Neuronal stem cell (in vitro differentiated cells): ENCODE data around the gene SH3YL1.

ENCODE experiments used
- DNase-seq: peaks from one replicate; pipeline ENCODE4 v3.0.0-alpha.2; 2013; ENCODE audit warnings: low spot score
- H2AFZ ChIP-seq: one replicate; pipeline ENCODE4 v1.6.1; 2013; ENCODE audit warnings: mild to moderate bottlenecking, low read length, inconsistent platforms
- H2AK5ac ChIP-seq: 2 replicates; pipeline ENCODE4 v1.6.1; 2013; ENCODE audit warnings: low read depth, mild to moderate bottlenecking, inconsistent platforms, low read length, moderate library complexity, mixed read lengths
- H2BK120ac ChIP-seq: 2 replicates; pipeline ENCODE4 v1.6.1; 2013; ENCODE audit warnings: low read depth, mild to moderate bottlenecking, inconsistent platforms, low read length, moderate library complexity, mixed read lengths
- H2BK12ac ChIP-seq: one replicate; pipeline ENCODE4 v1.6.1; 2013; ENCODE audit warnings: low read length, inconsistent platforms
- H2BK15ac ChIP-seq: 2 replicates; pipeline ENCODE4 v1.6.1; 2013; ENCODE audit warnings: mild to moderate bottlenecking, low read length, inconsistent platforms, mixed read lengths
- H2BK5ac ChIP-seq: one replicate; pipeline ENCODE4 v1.6.1; 2013; ENCODE audit warnings: inconsistent platforms, mild to moderate bottlenecking, low read length, moderate library complexity
- H3K14ac ChIP-seq: one replicate; pipeline ENCODE4 v1.6.1; 2013; ENCODE audit warnings: low read length, inconsistent platforms
- H3K18ac ChIP-seq: 2 replicates; pipeline ENCODE4 v1.6.1; 2013; ENCODE audit warnings: low read length, inconsistent platforms
- H3K23ac ChIP-seq: 2 replicates; pipeline ENCODE4 v1.6.1; 2013; ENCODE audit warnings: low read depth, mild to moderate bottlenecking, mixed read lengths, low read length, inconsistent platforms; ENCODE audit not compliant: poor library complexity
- H3K27ac ChIP-seq: replicated peaks from 3 replicates; pipeline ENCODE4 v1.5.1; 2013; ENCODE audit warnings: low read length, inconsistent platforms
- H3K27me3 ChIP-seq, 3 experiments: 2 replicates each; pipeline ENCODE4 v1.6.1; 2013; ENCODE audit warnings: low read length in 3 of 3, mild to moderate bottlenecking in 2 of 3, inconsistent platforms in 1 of 3, low read depth in 1 of 3, mixed read lengths in 1 of 3, moderate library complexity in 1 of 3; ENCODE audit not compliant: control insufficient read depth in 3 of 3, insufficient read depth in 3 of 3
- H3K36me3 ChIP-seq, 2 donors: replicated peaks in 1 of 2; 2 replicates each; pipeline ENCODE4 v1.6.1; 2013; ENCODE audit warnings: low read length in 2 of 2; ENCODE audit not compliant: control insufficient read depth in 2 of 2, insufficient read depth in 2 of 2
- H3K4ac ChIP-seq: 2 replicates; pipeline ENCODE4 v1.6.1; 2013; ENCODE audit warnings: inconsistent platforms, mild to moderate bottlenecking, low read length, moderate library complexity
- H3K4me1 ChIP-seq, 2 donors: 1 replicate in 1 of 2; 2 replicates in 1 of 2; pipeline ENCODE4 v1.6.1; 2013; ENCODE audit warnings: low read length in 2 of 2, low read depth in 1 of 2; ENCODE audit not compliant: control insufficient read depth in 2 of 2, insufficient read depth in 1 of 2
- H3K4me2 ChIP-seq: one replicate; pipeline ENCODE4 v1.6.1; 2013; ENCODE audit warnings: mild to moderate bottlenecking, low read length, inconsistent platforms; ENCODE audit not compliant: insufficient read depth, poor library complexity, severe bottlenecking
- H3K4me3 ChIP-seq, 2 donors: 2 replicates each; pipeline ENCODE4 v1.5.1; 2013; ENCODE audit warnings: low read length in 2 of 2, mild to moderate bottlenecking in 2 of 2, inconsistent platforms in 1 of 2, moderate library complexity in 1 of 2
- H3K79me1 ChIP-seq: one replicate; pipeline ENCODE4 v1.6.1; 2013; ENCODE audit warnings: low read depth, mild to moderate bottlenecking, inconsistent platforms, low read length, moderate library complexity
- H3K9ac ChIP-seq: one replicate; pipeline ENCODE4 v1.6.1; 2013; ENCODE audit warnings: mild to moderate bottlenecking, low read depth, low read length, inconsistent platforms; ENCODE audit not compliant: poor library complexity
- H3K9me3 ChIP-seq, 2 donors: replicated peaks in 1 of 2; 2 replicates each; pipeline versions ENCODE3 to v1.6.1; 2013; ENCODE audit warnings: low read length in 2 of 2, mild to moderate bottlenecking in 2 of 2, inconsistent platforms in 1 of 2, low read depth in 1 of 2, mixed read lengths in 1 of 2, moderate library complexity in 1 of 2; ENCODE audit not compliant: control insufficient read depth in 2 of 2, insufficient read depth in 1 of 2
- H4K8ac ChIP-seq: one replicate; pipeline ENCODE4 v1.6.1; 2013; ENCODE audit warnings: low read depth, mild to moderate bottlenecking, inconsistent platforms, low read length, moderate library complexity
- H4K91ac ChIP-seq: one replicate; pipeline ENCODE4 v1.6.1; 2013; ENCODE audit warnings: low read length, low read depth, mild to moderate bottlenecking, inconsistent platforms; ENCODE audit not compliant: poor library complexity
- WGBS, 2 donors: extraction: QIAGEN DNeasy Blood & Tissue Kit; methylation state at CpG; one replicate each; pipeline ENCODE4 v1.1.7; 2013; ENCODE audit warnings: missing lambda C conversion rate in 2 of 2, mixed read lengths in 1 of 2; ENCODE audit not compliant: insufficient read length in 2 of 2, insufficient replicate concordance in 1 of 2; ENCODE audit errors: extremely low coverage in 2 of 2; 5-methylcytosine and 5-hydroxymethylcytosine counted together

The SH3YL1 gene

GRCh38 chr2:269356-270030, 5.7 kb upstream of the SH3YL1 start:
- no peak overlapping the region for H2BK15ac ChIP-seq
- no peak overlapping the region for H3K9ac ChIP-seq
- H2AK5ac ChIP-seq: no peak overlapping the region
- H2BK5ac ChIP-seq: no peak overlapping the region
- peaks cover 6 to 8% of the 10 kb centered on the region in 2 donors for H3K4me1 ChIP-seq
- no peak overlapping the region for H2BK120ac ChIP-seq
- H3K9me3 ChIP-seq: no peaks in the 10 kb centered on the region
- no peak overlapping the region for H3K27ac ChIP-seq
- no peak overlapping the region for H3K23ac ChIP-seq
- H4K91ac ChIP-seq: no peak overlapping the region
- H3K27me3 ChIP-seq: no peaks in the 10 kb centered on the region
- H3K36me3 ChIP-seq: peaks cover 6 to 79% of the 10 kb centered on the region in 2 donors
- no peak overlapping the region for H3K4me3 ChIP-seq
- H3K18ac ChIP-seq: no peak overlapping the region
- peaks cover 4% of the 10 kb centered on the region for H3K79me1 ChIP-seq
- no peak for DNase-seq
- H4K8ac ChIP-seq: no peak overlapping the region
- H2AFZ ChIP-seq: no peak overlapping the region
- H3K4ac ChIP-seq: no peak overlapping the region
- H3K4me2 ChIP-seq: no peak overlapping the region
- no CpG with 5 or more reads among the region's 4 CpGs for WGBS, 2 donors
- no peak overlapping the region for H2BK12ac ChIP-seq
- no peak overlapping the region for H3K14ac ChIP-seq

GRCh38 chr2:268323-268722, 4.5 kb upstream of the SH3YL1 start:
- Histone ChIP-seq H3K27ac (no peak overlapping the region), H2AFZ (no peak overlapping the region), H3K4ac (no peak overlapping the region), H3K9ac (no peak overlapping the region), H3K9me3 (peaks cover 3 to 4% of the 10 kb centered on the region in 2 donors), H2BK120ac (no peak overlapping the region), H4K91ac (no peak overlapping the region), H2BK15ac (no peak overlapping the region), H2BK5ac (no peak overlapping the region), H2AK5ac (no peak overlapping the region), H3K18ac (no peak overlapping the region), H4K8ac (no peak overlapping the region), H3K79me1 (peaks cover 4% of the 10 kb centered on the region), H3K14ac (no peak overlapping the region), H3K23ac (no peak overlapping the region), H3K4me2 (no peak overlapping the region), H2BK12ac (no peak overlapping the region), H3K36me3 (peaks cover 5 to 67% of the 10 kb centered on the region in 2 donors), H3K4me1 (peaks cover 8% of the 10 kb centered on the region in 2 donors), H3K27me3 (peaks cover 0 to 10% (median 9%) of the 10 kb centered on the region in 3 experiments), H3K4me3 (no peak overlapping the region)
- no peak for DNase-seq

GRCh38 chr2:264493-265468, 949 bp upstream of the SH3YL1 start, which contains the start of gene ACP1:
ACP1 (plus strand) TSS chr2:264947; CDS start chr2:264965, 18 bp downstream.
- Histone ChIP-seq H2AK5ac (peak within 1 kb of the TSS; percentile 88), H2BK15ac (peak within 1 kb of the TSS; percentile 57), H3K4me3 (peak within 1 kb of the TSS; percentile 89 to 95), H4K91ac (no peak within 1 kb of the TSS), H3K4me1 (peaks cover 8% of the 10 kb centered on the region in 2 donors), H3K36me3 (peaks cover 2 to 66% of the 10 kb centered on the region in 2 donors), H3K27ac (no peak within 1 kb of the TSS), H2BK12ac (no peak within 1 kb of the TSS), H2AFZ (peak within 1 kb of the TSS; percentile 91), H2BK120ac (no peak within 1 kb of the TSS), H3K4me2 (peak within 1 kb of the TSS; percentile 91), H3K23ac (peak within 1 kb of the TSS; percentile 90), H3K4ac (no peak within 1 kb of the TSS), H3K18ac (peak within 1 kb of the TSS; percentile 99), H2BK5ac (peak within 1 kb of the TSS; percentile 96), H3K9ac (peak within 1 kb of the TSS; percentile 98), H3K9me3 (peaks cover 12 to 33% of the 10 kb centered on the region in 2 donors), H4K8ac (no peak within 1 kb of the TSS), H3K27me3 (peaks cover 0 to 15% (median 13%) of the 10 kb centered on the region in 3 experiments), H3K79me1 (peaks cover 3% of the 10 kb centered on the region), H3K14ac (peak within 1 kb of the TSS; percentile 87)
- peak; percentile 91 for DNase-seq
- WGBS, 2 donors: no CpG with 5 or more reads among the region's 73 CpGs
